ENCODE data around the gene P2RX6.
"Not testable (repeated sequence)": the region's sequence is repeated elsewhere in the genome, so short reads cannot be mapped to it uniquely, and the experiment has no call there.

The P2RX6 gene

DNA sequence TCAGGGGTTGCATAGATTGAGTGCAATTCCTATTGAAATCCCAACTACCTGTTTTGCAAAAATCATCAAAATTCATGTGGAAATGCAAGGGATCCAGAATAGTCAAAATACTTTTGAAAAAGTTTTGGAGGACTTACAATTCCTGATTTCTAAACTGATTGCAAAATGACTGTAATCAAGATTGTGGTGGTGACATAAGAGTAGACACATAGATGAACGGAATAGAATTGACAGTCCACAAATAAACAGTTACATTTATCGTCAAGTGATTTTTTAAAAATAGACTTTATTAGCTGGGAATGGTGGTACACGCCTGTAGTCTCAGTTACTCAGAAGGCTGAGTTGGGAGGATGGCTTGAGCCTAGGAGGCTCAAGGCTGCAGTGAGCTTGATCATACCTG lies 20.0 kb downstream of the P2RX6 start:
- no peak for DNase-seq

- DNase-seq = no peak
These were observed 23.4 kb downstream of the P2RX6 start for GRCh38 chr22:21038405-21038804.

GRCh38 chr22:21039158-21039557 lies 24.2 kb downstream of the P2RX6 start:
- not testable (repeated sequence) for DNase-seq

DNA sequence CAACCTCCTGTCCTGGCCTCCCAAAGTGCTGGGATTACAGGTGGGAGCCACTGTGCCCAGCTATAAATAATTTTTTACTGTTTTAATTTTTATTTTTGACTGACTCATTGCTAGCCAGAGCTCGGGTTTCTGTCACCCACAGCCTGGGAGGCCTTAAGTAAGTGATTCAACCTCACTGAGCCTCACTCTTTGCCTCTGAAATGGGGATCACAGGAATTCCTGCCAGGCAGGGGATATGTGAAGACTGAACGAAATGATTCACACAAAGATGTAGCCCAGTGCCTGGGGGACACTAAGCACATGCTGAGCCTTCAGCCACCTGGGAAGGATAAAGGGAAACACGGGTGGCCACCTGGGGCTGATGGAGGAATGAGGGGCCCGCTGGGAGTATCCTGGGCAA lies 27.0 kb downstream of the P2RX6 start:
- DNase-seq = no peak

DNA sequence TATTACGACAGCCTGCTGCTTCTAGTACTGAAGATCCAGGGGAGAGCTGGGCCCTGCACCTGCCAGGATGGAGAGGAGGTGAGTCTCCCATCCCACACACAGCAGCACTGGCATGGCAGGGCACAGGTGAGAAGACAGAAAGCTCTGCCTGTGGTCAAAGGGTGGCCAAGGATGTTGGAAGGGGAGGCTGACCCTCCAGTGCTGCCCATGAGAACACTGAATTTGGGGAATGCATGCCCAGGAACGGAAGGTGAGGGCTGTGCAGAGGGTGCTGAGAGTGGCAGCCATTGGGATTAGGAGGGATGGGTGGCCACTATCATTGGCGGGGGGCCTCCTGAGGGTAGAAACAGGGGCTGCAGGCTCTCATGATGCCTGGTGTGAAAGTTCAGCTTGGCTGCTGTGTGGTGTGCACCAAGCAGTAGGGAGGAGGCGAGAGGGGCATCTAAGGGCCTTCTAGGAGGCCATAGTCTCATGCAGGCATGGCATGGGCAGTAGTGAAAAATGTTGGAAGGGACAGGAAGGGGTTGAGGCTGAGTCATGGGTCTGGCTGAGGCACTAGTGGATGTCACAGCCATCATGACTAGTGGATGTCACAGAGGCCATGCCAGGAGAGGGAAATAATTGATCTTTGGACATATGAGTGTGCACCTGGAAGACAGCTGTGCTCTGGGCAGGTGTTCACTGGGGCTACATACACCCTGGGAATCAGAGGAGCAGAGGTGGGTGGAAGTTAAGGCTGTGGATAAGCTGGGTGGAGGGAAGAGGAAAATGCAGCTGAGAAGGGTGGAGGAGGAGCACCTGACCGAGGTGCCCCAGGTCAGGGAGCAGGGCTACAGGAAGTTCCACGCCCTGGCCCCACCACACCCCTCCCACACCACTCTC lies 28.3 kb downstream of the P2RX6 start:
- DNase-seq = peak; percentile 78

DNA sequence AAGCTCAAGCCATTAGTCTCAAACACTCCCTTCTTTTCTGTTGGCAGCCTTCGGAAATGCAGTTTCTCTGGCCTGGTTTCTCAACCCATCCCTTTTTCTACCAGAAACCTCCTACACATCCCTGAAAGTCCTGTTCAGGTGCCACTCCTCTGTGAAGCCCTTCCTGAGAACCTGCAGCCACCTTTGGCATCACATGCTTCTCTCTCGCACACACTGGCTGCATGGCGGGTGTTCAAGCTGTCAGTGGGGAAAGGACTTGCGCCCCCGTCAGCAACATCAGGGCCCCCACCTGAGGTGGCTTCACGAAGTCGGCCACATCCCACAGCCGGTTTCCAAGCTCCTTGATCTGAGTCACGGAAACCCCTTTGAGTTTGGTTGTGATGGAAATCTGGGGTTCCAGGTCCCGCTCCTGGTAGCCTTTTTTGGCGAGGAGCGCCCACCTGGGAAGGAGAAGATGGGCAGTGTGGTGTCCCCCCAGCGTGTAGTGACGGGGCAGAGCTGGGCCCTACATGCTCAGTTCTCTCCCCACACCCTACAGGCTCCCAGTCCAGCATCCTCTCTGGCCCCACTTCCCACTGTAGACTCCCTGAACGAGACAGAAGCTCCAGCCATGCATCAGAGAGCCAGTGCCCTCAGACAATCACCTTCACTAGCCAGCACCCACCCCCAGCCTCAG lies 29.0 kb downstream of the P2RX6 start:
- peak; percentile 20 for DNase-seq

DNA sequence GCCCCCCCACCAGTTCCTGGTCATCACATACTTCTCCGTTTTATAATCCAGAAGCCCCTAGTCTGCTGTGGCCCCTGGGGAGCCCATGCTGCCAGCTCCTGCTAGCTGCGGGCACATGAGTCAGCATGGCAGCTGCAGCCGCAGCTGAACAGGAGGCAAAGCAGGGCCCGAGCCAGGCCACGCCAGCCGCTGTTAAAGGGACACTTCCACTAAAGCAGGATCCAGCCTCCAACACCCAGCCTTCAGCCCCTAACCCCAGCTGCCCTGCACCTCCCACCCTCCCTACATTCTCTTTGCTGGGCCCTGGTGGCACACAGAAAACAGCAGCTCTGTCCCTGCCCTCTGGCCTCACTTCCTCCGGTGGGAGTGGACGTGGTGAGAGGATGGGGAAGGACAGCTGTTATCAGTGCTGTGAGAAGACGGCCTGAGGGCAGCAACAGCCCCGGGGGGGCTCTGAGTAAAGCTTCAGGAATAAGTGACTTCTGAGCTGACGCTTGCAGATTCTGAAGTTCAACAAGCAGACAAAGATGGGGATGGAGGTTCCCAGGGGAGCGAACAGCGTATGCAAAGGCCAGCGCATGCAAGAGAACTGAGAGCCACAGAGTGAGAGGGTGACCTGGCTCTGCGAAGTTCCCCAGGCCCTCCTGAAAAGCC lies 30.1 kb downstream of the P2RX6 start:
- DNase-seq = peak; percentile 60

GRCh38 chr22:21045585-21046294 lies 30.8 kb downstream of the P2RX6 start, which contains the start of gene LRRC74B:
Gene LRRC74B, plus strand, starts transcription at chr22:21045946. Its CDS starts 41 bp downstream, at chr22:21045987.
- DNase-seq = peak; percentile 91

DNA sequence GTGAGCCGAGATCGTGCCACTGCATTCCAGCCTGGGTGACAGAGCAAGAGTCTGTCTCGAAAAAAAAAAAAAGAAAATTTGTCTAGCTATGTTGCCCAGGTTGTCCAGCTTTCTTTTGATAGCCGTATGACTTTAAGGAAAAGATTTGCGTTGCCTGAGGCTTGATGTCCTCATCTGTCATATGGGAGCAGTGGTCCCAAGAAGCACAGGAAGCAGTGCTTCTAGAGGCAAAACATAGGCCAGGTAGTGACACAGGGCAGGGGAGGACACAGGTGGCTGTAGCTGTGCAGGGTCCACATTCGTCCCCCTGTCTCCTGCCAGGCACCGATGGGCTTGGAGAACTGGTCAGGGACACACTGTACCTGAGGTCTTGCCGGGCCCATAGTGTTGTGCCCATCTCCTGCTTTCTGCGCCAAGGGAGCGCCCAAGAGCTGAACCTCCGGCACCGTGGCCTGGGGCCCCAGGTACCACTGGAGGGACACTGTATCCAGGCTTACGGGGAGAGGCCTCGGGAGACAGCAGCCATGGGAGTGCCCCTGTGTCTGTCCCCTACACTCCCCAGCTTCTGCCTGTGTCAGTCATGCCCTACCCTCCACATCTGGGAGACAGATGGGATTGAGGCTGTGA lies 32.2 kb downstream of the P2RX6 start:
- DNase-seq = peak; percentile 28

DNA sequence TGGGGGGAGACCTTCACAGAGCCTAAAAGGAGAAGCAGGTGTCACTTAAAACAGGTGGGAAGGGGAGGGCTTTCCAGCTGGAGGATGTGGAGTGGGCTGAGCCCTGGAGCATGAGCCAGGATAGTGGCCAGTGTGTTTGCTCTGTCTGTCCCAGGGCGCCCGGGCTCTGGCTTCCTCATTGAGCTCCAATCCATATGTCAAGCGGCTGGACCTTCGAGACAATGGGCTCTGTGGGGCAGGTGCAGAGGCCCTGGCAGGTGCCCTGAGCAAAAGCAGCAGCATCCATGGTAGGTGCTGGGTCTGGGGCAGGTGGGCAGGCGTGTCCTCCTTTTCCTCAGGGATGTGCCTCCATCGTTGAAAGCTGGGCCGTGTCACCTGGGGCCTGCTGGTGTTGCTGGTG lies 32.8 kb downstream of the P2RX6 start:
- DNase-seq = peak; percentile 86

DNA sequence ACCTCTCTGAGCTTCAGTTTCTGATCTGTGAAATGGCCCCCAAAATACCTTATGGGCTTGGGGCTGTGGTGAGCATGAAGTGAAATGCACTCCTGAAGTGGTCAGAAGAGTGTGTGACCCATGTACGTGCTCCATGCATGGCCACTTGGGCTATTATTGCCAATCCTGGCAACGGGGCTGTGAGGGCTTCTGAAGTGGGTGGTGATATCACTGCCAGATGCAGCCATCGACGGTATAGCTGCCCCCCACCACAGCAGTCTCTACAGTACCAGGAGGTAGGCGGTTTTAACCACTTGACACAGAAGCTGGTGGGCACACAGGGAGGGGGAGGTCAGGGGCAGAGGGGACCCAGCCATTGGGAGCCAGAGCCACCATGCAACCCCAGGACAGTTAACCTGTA lies 33.5 kb downstream of the P2RX6 start:
- peak; percentile 2 for DNase-seq

DNA sequence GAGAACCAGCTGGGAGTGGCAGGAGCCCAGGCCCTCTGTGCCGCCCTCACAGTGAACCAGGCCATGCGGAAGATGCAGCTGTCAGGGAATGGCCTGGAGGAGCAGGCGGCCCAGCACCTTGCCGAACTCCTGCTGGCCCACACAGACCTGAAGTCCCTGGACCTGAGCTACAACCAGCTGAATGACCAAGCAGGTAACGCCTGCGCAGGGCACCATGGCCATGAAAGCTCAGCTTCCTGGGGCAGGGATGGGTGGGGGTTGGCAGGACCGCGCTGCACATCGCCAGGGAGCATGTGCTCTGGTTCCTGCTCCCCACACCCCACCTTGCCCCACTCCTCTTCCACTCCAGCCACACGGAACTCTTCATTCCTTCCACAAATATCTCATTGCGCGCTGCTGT lies 34.0 kb downstream of the P2RX6 start:
- not testable (repeated sequence) for DNase-seq

GRCh38 chr22:21051145-21051830 lies 36.3 kb downstream of the P2RX6 start:
- DNase-seq = no peak

DNA sequence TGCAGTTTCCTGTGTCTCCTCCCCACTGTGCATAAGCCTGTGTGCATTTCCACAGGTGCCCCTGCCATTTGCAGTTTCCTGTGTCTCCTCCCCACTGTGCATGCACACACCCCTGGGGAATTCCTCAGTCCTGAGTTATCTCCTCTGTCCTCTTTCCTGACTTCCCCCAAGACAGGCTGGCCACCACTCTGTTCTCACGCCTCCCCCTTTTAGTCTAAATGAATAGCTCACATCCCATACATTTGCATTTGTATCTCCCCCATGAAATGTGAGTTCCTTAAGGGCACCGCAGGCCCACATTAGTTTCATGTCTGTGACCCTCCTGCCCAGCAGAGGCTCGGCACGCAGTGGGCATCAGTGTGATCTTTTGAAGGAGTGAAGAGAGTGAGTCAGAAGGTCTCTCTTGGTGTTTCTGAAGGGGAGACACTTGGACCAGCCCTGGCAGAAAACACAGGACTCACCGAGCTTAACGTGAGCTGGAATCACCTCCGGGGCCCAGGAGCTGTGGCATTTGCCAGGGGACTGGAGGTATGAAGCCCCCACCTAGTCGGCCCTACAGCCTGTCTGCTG lies 37.0 kb downstream of the P2RX6 start:
- no peak for DNase-seq

DNA sequence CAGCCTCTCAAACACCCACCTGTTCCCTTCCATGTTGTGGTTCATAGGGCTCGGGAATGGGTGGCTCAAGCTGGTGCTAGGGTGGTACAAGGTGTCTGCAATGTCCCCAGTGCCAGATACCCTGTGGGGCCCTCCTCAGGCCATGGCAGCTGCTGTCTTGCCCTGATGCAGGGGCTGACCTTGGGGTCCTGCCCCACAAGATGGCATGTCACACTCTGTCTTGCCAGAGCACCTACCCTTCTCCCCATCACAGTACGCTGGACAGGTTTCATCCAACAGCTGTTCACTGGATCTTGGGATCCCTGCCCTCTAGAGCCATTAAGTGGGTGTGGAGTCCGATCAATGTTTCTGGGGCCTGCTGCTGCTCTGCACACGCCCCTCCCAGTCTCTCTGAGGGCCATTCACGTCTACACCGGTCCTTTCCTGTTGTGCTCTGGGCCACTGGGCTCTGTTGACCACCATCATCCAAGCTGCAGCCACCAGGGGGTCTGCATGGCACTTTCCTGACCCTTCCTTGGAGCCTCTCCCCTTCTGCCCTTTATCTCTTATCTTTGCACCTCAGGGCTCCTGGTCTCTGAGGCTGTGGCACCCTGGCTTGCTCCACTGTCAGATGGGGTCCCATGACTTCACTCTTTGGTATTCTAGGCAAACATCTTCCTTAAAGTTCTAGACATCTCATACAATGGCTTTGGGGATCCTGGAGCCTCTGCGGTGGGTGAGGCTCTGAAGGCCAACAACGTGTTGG lies 37.9 kb downstream of the P2RX6 start:
- no peak for DNase-seq

- no peak for DNase-seq
These were observed 39.2 kb downstream of the P2RX6 start for GRCh38 chr22:21054046-21054713.

DNA sequence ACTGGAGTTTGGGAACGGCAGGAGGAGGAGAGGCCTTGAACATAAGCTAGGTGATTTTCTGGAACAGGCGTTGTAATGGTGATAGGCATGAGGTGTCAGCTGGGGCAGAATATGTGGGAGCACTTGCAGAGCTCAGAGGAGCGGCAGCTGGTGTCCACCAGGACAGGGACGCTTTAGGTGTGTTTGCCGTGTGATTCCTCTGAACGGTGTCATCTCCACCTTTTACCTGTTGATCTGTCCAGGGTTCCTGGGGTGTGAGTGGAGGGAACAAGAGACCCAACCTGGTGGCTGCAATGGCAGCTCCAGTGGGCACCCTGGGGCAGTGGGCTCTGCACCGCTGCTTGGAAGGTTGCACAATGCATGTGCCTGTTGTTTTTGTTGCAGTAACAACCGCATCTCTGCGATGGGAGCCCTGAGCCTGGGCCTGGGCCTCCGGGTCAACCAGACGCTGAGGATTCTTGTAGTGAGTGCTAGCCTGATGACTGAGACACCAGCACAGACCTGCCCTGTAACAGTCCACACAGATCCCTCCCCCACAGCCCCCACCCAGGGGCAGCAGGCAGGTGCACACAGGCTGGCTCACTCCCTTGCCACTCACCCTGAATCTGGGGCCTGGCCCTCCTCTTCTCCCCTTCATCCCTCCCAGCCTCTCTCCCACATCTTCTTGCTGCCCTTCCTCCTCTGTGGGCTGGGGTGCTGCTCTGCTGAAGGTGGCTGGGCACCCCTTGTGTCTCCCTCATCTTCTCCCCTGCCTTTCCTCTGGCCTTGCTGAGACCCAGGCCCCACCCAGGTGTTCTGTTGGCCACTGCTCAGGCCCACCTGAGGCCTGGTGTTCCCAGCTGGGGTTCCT lies 40.0 kb downstream of the P2RX6 start:
- DNase-seq = no peak

- no peak for DNase-seq
These were observed 40.5 kb downstream of the P2RX6 start for GRCh38 chr22:21055564-21055834.

DNA sequence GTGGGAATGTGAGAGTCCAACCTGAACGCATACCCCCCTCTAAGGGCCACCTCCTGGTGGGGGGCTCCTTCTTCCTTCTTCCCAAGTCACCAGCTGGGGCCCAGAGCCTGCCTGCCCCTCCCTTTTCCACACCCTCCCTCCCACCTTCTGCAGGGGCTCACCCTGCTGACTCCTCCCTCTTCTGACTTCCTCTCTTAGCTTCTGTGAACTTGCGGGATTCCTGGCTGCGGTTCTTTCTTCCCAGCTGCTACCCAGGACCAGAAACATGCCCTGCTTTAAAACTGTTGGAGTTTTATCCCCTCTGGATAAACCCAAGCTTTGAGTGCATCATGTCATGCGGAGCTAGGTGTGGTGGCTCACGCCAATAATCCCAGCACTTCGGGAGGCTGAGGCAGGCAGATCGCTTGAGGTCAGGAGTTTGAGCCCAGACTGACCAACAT lies 40.9 kb downstream of the P2RX6 start:
- no peak for DNase-seq

Measured in DMS53 (cell line).